ENCODE results near the gene HS3ST3A1.

DNA sequence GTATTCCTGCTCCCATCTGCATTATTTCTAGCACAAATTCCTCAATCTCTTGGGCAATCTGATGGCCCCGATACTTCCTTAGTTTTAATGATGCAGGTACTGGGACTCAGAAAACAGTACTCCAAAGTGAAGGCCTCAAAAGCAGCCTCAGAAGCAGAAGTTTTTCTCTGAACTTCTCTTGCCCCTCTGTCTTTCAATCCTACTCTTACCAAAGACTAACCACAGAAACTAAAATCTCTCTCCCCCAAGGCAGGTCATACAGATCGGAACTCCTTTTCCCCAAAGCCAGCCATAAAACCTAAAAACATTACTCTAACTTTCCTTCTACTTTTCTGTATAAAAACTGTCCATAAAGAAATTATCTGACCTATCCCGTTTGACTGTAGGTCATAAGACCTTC, 103.5 kb downstream of the HS3ST3A1 start:
- TF ChIP-seq, protein P1, sequence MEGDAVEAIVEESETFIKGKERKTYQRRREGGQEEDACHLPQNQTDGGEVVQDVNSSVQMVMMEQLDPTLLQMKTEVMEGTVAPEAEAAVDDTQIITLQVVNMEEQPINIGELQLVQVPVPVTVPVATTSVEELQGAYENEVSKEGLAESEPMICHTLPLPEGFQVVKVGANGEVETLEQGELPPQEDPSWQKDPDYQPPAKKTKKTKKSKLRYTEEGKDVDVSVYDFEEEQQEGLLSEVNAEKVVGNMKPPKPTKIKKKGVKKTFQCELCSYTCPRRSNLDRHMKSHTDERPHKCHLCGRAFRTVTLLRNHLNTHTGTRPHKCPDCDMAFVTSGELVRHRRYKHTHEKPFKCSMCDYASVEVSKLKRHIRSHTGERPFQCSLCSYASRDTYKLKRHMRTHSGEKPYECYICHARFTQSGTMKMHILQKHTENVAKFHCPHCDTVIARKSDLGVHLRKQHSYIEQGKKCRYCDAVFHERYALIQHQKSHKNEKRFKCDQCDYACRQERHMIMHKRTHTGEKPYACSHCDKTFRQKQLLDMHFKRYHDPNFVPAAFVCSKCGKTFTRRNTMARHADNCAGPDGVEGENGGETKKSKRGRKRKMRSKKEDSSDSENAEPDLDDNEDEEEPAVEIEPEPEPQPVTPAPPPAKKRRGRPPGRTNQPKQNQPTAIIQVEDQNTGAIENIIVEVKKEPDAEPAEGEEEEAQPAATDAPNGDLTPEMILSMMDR (IDR thresholded peaks at IDR 0.05) = no peak
- TF ChIP-seq POLR2A (IDR thresholded peaks at IDR 0.05) = no peak
